H1 (cell line): ENCODE results near the gene MBNL2.

Source experiments
- CTCF ChIP-seq, 3 experiments: IDR thresholded peaks; 1 replicate in 2 of 3; 2 replicates in 1 of 3; pipeline versions ENCODE4 v1.5.1 to v1.6.1; 2011; ENCODE audit warnings: low read length in 3 of 3, mild to moderate bottlenecking in 3 of 3, inconsistent platforms in 2 of 3, low read depth in 1 of 3, moderate library complexity in 1 of 3; ENCODE audit not compliant: insufficient read depth in 1 of 3; ENCODE audit errors: control extremely low read depth in 1 of 3
- EP300 ChIP-seq, 2 experiments: IDR thresholded peaks; 1 replicate in 1 of 2; 2 replicates in 1 of 2; pipeline ENCODE4 v1.6.1; 2011 to 2012; ENCODE audit warnings: low read depth in 2 of 2, low read length in 2 of 2, mild to moderate bottlenecking in 2 of 2, borderline replicate concordance in 1 of 2, inconsistent platforms in 1 of 2, moderate library complexity in 1 of 2
- EZH2 ChIP-seq: fragments of 200-600 bp; sonication (generic); IDR thresholded peaks from 2 replicates; pipeline ENCODE4 v1.7.1; 2012; ENCODE audit warnings: low read depth, mild to moderate bottlenecking, moderate library complexity, low read length, inconsistent platforms; ENCODE audit not compliant: severe bottlenecking
- NRF1 ChIP-seq: IDR thresholded peaks from 2 replicates; pipeline ENCODE4 v1.6.1; 2011; ENCODE audit warnings: mild to moderate bottlenecking, low read depth, low read length, improper control_type of control experiment
- POLR2A ChIP-seq, 2 experiments: IDR thresholded peaks; 1 replicate in 1 of 2; 2 replicates in 1 of 2; pipeline ENCODE4 v1.6.1; 2011; ENCODE audit warnings: low read depth in 2 of 2, low read length in 2 of 2, mild to moderate bottlenecking in 2 of 2; ENCODE audit errors: control extremely low read depth in 1 of 2
- RXRA ChIP-seq: IDR thresholded peaks from 2 replicates; pipeline ENCODE4 v1.6.1; 2011; ENCODE audit warnings: low read depth, mild to moderate bottlenecking, low read length, moderate library complexity; ENCODE audit not compliant: insufficient read depth
- TBP ChIP-seq: IDR thresholded peaks from 2 replicates; pipeline ENCODE4 v1.6.1; 2011; ENCODE audit warnings: low read depth, low read length, improper control_type of control experiment
- TEAD4 ChIP-seq: IDR thresholded peaks from 2 replicates; pipeline ENCODE4 v1.6.1; 2012; ENCODE audit warnings: low read depth, low read length, inconsistent platforms, mixed read lengths
- TF ChIP-seq, protein P1 (sequence below): IDR thresholded peaks from 2 replicates; pipeline ENCODE4 v1.6.1; 2011; ENCODE audit warnings: low read length, improper control_type of control experiment

DNA sequence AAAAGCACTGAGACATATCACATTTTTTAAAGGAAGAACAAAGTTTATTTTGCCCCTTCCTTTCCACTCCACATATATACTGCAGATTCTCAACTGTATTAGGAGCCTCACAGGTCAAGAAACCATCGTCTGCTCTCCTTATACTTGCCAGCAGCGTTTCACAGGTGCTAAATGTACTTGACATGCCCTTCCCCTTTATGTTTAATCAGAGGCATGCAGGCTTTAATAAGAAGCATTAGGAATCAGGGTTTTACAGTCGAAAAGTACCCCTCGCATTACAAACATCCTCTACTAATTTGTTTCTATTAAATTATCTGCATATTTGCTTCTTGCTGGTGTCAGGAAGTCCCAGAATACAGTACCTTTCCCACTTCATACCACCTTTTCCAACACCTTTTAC lies 208.2 kb downstream of the MBNL2 start:
- TF ChIP-seq POLR2A (IDR thresholded peaks at IDR 0.05; ENCODE audit: control extremely low read depth in 1 of 2, low read depth in 2 of 2, low read length in 2 of 2) (no peak), EZH2 (no peak), CTCF (IDR thresholded peaks at IDR 0.05; ENCODE audit: control extremely low read depth in 1 of 3, insufficient read depth in 1 of 3, low read depth in 1 of 3, low read length in 3 of 3) (no peak), EP300 (IDR thresholded peaks at IDR 0.05; ENCODE audit: borderline replicate concordance in 1 of 2, low read depth in 2 of 2, low read length in 2 of 2) (no peak), TEAD4 (no peak), TBP (no peak), RXRA (no peak), NRF1 (no peak)
- TF ChIP-seq, protein P1, sequence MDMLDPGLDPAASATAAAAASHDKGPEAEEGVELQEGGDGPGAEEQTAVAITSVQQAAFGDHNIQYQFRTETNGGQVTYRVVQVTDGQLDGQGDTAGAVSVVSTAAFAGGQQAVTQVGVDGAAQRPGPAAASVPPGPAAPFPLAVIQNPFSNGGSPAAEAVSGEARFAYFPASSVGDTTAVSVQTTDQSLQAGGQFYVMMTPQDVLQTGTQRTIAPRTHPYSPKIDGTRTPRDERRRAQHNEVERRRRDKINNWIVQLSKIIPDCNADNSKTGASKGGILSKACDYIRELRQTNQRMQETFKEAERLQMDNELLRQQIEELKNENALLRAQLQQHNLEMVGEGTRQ, result no peak
